ENCODE data around the gene OR2J1. TPM values are rescaled to one million over a fixed set of nuclear protein-coding genes. Genes with fewer than 3 reads are reported as not detected.
"Not testable (repeated sequence)": the region's sequence is repeated elsewhere in the genome, so short reads cannot be mapped to it uniquely, and the experiment has no call there.

Gene OR2J1
- not detected for polyA plus RNA-seq (ENCODE audit: insufficient read length in 10 of 10)
- long read RNA-seq, donor 1 = 0 reads
- long read RNA-seq, donor 2 = 0 reads
- long read RNA-seq, donor 3 = 0 reads
- long read RNA-seq, donor 4 = 0 reads
- long read RNA-seq, donor 5 = 0 reads
- long read RNA-seq, donor 6 = 0 reads
- long read RNA-seq, donor 7 = 0 reads
- long read RNA-seq, donor 8 = 0 reads
- long read RNA-seq, donor 9 = 0 reads

DNA sequence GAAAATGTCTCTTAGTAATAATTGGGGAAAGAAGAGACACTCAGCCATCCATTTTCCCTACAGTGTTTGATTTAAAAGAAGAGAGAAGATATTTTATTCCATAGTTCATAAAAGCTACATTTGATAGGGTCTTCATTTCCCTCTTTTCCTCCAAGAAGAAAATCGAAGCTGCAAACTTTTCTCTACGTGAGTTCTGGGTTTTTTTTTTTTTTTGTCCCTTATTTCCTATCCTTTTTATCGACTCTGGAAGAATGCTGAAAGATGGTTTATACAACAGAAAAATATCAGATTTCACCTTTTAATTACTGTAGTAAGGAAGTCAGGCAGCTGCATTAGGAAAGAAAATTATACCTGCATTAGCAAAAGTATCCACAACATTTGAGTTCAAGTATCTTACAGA lies at the start of gene OR2J1:
TSS of gene OR2J1 (plus strand) at position 301 of the 400 bp plus-strand sequence. CDS start 1,453 bp downstream, outside the sequence.
- no peak for DNase-seq

DNA sequence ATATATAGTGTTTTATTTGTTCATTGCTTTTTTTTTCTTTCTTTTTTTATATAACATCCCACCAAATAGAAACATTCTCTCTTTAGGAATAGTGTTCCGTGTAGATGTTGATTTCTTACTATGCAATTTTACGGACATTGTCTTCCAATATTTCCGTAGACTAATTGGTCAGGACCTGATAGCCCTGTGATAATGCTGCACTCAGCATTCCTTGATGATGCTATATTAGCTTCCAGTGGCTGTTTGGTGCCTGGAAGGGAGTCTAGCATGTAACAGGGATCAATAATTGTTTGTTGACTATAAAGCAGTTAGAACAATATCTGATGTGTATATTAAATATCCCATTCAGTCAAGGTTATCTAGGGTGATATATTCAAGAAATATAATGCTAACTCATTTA lies 47.6 kb upstream of the OR2J1 start:
- no peak for DNase-seq

DNA sequence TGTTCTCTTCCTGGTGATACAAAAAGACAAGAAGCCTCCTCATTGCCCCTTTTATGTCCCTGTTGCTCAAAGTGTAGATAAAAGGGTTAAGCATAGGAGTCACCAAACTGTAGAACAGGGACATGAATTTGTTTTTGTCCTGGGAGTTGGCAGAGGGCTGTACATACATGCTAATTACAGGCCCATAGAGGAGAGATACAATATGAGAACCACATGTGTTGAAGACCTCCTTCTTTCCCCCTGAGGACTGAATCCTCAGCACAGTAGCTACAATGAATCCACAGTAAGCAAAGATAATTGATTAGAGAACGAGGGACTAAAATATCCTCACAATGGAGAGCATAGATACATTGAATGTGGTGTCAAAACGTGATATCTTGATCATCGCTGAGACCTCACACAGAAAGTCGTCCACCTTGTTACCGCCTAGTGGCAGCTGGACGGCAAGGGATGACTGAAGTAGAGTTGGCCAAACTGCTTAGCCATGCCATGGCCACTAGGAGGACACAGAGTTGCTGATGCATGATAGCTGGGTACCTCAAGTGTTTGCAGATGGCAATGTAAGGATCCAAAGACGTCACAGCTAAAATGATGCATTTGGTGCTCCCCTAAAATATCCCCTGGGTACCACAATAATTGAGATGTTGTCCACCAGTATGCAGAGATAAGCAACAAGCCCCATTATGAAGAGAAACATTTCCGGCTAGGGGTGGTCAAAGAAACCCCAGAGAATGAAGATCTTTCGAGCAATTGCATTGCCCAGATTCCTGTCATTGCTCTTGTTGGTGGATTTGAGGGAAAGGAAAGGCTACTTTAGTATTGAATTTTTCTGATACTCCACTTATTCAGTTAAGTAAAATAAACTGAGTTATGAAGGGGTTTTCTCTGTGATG lies 27.2 kb upstream of the OR2J1 start:
- no peak for DNase-seq

DNA sequence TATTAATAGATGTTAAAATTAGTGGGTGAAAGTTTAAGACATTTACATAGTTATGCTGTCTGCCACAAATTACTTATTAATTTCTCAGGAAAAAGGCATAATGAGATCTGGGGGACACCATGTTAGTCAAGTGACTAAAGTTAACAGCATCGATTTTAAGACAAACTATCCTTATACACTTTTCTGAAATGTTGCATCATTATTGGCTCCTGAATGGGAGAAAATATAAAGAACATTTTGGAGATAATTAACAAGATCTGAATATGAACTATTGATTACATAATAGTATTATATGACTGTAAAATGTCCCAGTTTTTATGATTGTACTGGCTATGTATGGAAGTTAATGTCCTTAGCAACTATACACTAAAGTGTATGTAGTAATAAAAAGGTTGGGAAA lies 20.1 kb upstream of the OR2J1 start:
- no peak for DNase-seq

DNA sequence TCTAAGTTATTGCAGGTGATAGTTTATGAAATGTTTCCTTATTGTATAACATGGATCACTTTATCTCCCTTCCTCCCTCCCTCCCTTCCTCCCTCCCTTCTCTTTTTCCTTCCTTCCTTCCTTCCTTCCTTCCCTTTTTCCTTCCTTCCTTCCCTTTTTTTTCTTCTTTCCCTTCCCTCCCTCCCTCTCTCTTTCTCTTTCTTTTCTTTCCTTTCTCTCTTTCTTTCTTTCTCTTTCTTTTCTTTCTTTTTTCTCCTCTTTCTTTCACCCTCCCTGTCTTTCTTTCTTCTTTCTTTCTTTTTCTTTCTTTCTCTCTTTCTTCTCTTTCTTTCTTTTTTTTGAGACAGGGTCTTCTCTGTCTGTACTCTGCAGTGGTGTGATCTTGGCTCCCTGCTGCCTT lies 18.0 kb upstream of the OR2J1 start:
- no peak for DNase-seq

DNA sequence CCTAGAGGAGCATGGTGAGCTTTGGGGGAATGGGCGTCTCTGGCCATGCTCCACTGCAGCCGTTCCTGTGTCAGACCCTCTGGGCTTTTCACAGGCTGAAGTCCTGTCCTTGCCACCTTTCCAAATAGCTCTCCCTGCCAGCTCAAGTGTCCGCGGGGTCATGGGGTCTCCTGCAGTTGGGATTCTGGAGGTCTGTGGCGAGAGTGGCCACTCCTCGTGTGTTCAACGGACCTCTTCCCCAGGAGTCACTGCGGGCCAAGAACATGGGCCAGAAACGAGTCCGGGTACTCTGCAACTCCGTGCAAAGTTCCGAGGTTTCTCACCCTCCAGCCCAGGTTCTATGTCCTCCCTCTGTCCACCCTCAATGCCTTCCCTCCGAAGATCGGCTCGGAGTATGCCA lies 16.8 kb upstream of the OR2J1 start:
- DNase-seq = no peak

DNA sequence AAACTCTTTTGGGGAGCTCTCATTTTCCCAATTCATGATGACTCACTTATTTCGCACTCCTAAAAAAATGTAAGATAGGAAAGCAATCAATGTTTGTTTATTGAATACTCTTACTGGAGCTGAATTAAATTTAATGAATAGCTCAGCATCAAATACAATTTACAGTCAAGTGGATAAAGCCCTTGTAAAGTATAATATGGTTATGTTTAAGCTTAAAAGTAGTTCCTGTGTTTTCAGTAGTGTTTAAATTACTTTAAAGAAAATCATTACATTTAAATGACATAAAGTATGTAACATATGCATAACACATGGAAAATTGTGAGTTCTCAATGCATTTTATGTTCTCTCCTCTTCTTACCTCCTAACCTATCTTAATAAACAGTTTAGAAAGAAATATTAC lies 12.1 kb upstream of the OR2J1 start, which contains the start of gene OR2B3:
TSS of gene OR2B3 (minus strand) at position 101 of the 400 bp plus-strand sequence. CDS start at position 36, 65 bp downstream.
- DNase-seq = no peak

DNA sequence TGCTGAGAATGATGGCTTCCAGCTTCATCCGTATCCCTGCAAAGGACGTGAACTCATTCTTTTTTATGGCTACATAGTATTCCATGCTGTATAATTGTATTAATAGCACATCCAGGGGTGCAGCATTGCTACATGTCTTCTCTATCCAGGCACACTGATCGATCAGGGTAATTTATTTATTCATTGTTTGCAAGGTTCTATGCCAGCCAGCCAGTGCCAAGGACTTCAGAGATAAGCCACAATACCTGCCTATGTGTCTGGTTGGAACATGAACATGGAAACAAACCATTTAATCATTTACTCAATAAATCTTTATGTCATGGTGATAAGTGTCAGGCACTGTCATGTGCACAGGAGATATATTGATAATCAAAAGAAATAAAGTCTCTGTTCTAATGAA lies 6.3 kb upstream of the OR2J1 start:
- DNase-seq = no peak

DNA sequence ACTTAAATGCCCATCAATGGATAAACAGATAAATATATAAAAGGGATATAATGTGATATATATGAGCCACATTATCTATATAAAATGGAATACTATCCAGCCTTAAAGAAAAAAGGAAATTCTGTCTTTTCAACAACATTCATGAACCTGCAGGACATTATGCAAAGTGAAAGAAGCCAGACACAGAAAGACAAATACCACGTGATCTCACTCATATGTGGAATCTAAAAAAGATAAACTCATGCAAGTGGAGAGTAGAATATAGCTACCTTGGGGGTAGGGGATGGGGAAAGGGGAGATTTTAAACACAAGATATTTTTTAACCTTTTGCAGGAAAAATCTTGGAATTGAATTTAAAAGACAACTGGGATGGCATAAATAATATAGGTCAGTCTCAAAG lies 1.5 kb upstream of the OR2J1 start:
- no peak for DNase-seq

DNA sequence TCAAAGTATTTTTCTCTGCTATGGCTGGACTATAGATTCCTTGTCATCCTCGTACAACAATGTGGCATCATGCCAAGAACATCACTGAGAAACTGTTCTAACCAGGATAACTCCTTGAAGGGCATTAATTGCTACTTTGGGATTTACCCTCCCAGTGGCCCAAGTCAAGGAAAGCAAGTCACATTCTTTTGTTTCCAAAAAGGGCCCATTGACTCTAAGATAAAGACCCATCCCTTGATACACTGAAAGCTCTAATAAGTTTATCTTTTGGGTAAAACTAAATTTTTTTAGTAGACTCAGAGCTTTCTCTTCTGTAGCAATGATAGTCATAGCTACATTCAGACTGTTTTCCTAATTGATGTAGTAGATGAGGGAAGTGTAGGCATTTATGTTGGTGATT lies 8.5 kb downstream of the OR2J1 start, which contains the start of gene OR2J3:
TSS of gene OR2J3 (plus strand) at position 301 of the 400 bp plus-strand sequence. CDS start 3,833 bp downstream, outside the sequence.
- no peak for DNase-seq

DNA sequence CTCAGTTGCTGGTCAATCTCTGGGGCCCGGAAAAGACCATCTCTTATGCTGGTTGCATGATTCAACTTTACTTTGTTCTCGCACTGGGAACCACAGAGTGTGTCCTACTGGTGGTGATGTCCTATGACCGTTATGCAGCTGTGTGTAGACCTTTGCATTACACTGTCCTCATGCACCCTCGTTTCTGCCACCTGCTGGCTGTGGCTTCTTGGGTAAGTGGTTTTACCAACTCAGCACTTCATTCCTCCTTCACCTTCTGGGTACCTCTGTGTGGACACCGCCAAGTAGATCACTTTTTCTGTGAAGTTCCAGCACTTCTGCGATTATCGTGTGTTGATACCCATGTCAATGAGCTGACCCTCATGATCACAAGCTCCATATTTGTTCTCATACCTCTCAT lies 12.8 kb downstream of the OR2J1 start:
- no peak for DNase-seq

DNA sequence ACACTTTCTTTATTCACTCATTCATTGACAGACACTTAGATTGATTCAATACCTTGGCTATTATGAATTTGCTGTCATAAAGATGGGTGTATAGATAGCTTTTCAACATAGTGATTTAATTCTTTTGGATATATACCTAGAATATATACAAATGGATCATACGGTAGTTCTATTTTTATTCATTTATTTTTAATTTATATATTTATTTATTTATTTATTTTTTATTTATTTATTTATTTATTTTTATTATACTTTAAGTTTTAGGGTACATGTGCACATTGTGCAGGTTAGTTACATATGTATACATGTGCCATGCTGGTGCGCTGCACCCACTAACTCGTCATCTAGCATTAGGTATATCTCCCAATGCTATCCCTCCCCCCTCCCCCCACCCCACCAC lies 15.7 kb downstream of the OR2J1 start:
- DNase-seq = not testable (repeated sequence)

DNA sequence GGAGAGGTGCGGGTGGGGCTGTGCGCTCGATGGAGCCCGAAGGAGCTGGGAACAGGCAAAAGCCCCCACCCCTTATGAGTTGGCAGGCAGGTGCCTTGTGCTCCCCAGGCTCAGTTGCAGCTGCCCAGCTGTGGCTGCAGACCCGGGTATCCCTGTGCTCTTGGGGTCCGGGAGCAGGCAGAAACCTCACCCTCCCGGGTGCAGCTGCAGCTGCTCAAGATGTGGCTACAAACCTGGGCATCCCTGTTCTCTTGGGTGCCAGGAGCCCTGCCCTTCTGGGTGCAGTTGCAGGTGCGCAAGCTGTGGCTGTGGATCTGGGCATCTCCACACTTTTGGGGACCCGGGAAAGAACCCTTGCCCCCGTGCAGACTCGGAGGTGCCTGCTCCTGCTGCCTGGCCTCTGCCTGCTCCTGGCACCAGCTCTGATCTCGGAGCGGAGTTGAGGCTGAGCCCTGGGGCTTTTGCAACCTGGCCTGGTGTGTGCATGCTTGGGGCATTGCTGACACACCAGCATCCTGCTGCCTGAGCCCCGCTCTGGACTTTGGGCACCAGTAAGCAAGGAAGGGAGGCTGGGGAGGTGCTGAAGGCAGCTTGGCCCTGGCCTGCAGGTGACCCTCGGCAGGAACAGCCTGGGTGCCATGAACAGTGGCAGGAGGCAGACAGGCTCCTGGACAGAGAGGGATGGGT lies 30.2 kb downstream of the OR2J1 start:
- DNase-seq = no peak

DNA sequence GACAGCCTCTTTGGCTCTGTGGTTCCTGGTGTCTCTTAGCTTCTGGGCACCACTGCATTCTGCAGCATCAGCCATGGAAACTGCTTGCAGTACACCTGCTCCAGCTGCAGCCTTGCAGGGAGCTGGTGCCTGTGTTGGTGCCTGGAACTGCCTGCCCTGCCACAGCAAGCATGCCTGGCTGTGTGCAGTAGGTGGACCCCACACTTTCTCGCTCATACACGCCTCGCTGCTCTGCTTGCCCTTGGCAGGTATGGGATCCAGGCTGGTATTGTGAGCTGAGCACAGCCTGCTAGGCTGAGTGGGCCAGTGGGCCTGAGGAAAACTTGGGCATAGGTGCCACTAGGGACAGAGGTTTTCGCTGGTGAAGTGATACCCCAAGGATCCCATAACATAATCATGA lies 31.4 kb downstream of the OR2J1 start:
- no peak for DNase-seq

DNA sequence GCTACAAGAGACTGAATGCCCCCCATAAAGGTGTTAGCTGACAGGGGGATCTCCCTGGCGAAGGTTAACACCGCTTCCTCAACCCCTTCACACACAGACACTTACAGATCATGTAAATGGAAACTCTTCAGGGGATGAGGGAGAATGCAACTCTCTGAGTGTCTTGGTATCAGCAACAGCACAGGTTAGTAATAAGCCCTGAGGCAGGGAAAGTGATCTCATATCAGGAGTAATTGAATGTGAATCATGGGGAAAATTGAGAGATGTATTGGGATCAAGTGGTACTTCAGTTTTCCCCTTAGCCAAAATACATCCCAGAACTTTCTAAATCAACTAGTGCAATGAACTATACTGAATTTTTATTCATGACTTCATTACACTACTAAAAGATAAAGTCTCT lies 32.4 kb downstream of the OR2J1 start:
- DNase-seq = no peak

DNA sequence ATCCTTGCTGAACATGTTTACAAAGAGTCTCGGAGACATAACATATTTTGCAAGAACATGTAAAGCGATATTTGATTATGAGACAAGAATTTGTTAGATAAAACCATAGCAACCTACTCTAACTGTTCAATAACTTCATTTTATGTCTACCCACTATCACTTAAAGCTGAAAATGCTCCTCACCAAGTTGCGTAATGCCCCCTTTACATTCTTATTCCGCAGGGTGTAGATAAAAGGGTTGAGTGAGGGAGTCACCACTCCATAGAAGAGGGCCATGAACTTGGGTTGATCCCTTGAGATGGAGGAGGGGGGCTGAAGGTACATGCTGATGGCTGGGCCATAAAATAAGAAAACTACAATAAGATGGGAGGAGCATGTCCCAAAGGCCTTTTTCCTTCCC lies 38.4 kb downstream of the OR2J1 start:
- no peak for DNase-seq

DNA sequence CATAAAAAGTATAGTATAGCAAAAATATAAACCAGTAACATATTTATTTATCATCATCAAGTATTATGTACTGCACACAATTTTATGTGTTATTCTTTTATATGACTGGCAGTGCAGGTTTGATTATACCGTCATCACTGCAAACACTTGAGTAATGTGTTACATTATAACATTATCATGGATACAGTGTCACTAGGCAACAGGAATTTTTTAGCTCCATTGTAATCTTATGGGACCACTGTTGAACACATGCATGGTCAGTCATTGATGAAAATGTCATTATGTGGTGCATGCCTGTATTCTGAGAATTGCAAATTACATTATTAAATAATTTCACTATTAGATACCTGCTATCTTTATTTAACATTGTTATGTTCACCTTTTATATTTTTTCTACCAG lies 42.3 kb downstream of the OR2J1 start:
- no peak for DNase-seq

DNA sequence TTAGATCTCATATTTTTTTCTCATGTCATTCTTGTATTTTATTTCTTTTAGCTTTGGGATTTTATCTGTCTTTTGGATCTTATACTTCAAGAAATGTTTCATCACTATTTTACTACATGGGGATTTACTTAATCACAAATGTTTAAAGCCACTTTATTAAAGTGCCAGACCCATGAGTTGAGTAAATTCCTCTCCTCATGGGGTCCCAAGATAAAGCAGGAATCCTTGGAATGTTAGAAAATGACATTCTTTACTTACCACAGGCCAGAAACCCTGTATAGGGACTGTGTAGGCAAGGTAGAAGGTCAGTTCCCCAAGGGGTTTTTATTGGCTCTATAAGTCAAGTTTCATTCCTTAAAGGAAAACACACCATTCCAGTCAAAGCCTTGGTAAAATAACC lies 43.0 kb downstream of the OR2J1 start:
- no peak for DNase-seq

DNA sequence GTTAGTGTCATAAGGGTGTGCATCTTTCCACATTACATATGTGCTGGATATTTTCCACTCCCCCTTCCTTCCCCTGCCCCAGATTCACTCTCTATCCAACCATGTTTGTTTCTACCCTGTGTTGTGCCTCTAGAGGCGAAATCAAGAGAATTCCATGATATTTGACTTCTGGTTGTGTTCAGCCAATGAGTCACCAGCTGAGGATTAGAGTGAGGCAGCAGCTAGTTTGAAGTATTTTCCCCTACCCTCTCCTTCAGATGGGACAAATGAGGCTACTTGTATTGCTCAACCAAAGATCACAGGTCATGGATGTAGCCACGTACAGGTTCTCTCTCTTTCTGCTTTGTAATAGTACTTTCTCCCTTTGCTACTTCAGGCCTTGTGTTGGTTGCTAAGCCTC lies 46.9 kb downstream of the OR2J1 start:
- DNase-seq = no peak

DNA sequence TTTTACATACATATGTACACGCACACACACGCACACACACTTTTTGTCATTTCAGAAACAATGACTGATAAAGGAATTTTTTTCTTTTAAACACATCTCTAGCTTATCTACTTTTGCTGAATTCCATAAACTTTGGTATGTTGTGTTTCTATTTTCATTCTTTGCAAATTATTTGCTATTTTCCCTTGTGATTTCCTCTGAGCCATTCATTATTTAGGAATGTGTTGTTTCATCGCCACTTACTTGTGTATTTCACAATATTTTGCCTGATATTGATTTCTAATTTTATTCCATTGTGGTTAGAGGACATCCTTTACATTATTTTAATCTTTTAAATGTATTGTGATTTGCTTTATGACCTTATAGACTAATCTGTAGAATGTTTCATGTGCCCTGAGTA lies 47.8 kb downstream of the OR2J1 start:
- DNase-seq = no peak

DNA sequence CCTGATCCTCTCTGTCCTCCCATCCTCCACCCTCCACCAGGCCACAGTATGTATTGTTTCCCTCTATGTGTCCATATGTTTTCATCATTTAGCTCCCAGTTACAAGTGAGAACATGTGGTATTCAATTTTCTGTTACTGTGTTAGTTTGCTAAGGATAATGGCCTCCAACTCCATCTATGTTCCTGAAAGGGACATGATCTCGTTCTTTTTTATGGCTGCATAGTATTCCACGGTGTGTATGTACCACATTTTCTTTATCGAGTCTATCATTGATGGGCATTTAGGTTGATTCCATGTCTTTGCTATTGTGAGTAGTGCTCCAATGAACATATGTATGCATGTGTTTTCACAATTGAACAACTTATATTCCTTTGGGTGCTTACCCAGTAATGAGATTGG lies 50.2 kb downstream of the OR2J1 start:
- not testable (repeated sequence) for DNase-seq
